COLO668 (cell line): ENCODE data around the gene LCN6.

Source experiments
- DNase-seq: peaks from one replicate; lab custom pipeline; 2025; ENCODE audit not compliant: unreplicated experiment; lab: John Stamatoyannopoulos, UW

Gene LCN6

GRCh38 chr9:136784249-136784996, 36.1 kb upstream of the LCN6 start:
- DNase-seq: peak; percentile 35

- no peak for DNase-seq
Measured at GRCh38 chr9:136782452-136782851, 34.1 kb upstream of the LCN6 start.

GRCh38 chr9:136779808-136780207, 31.5 kb upstream of the LCN6 start:
- no peak for DNase-seq

- DNase-seq: no peak
Measured at GRCh38 chr9:136777359-136777758, 29.0 kb upstream of the LCN6 start.

- DNase-seq: no peak
Measured at GRCh38 chr9:136776947-136777346, 28.6 kb upstream of the LCN6 start.

- DNase-seq: no peak
Measured at GRCh38 chr9:136775191-136775590, 26.9 kb upstream of the LCN6 start.

GRCh38 chr9:136774416-136775045, 26.2 kb upstream of the LCN6 start:
- no peak for DNase-seq

- DNase-seq: peak; percentile 31
Measured at GRCh38 chr9:136773386-136774044, 25.2 kb upstream of the LCN6 start.

- no peak for DNase-seq
Measured at GRCh38 chr9:136771907-136772415, 23.6 kb upstream of the LCN6 start.

- DNase-seq: peak; percentile 36
Measured at GRCh38 chr9:136769710-136770191, 21.4 kb upstream of the LCN6 start.

- DNase-seq: peak; percentile 80
Measured at GRCh38 chr9:136766410-136767120, 18.2 kb upstream of the LCN6 start.

- DNase-seq: peak; percentile 25
Measured at GRCh38 chr9:136765745-136766409, 17.6 kb upstream of the LCN6 start.

GRCh38 chr9:136765041-136765440, 16.7 kb upstream of the LCN6 start:
- DNase-seq: peak; percentile 23

GRCh38 chr9:136764301-136764891, 16.1 kb upstream of the LCN6 start, which contains the start of gene LCN15:
Gene LCN15 (minus strand): TSS chr9:136764518. CDS start chr9:136764488, 30 bp downstream.
- DNase-seq: peak; percentile 94

- DNase-seq: no peak
Measured at GRCh38 chr9:136763649-136764035, 15.3 kb upstream of the LCN6 start.

GRCh38 chr9:136762915-136763648, 14.8 kb upstream of the LCN6 start:
- no peak for DNase-seq

GRCh38 chr9:136762221-136762691, 13.9 kb upstream of the LCN6 start:
- DNase-seq: no peak

- no peak for DNase-seq
Measured at GRCh38 chr9:136761545-136761981, 13.2 kb upstream of the LCN6 start.

GRCh38 chr9:136760834-136761544, 12.7 kb upstream of the LCN6 start:
- peak; percentile 61 for DNase-seq
